Measurements from ENCODE around the gene NPHP4. TPM values are rescaled to one million over a fixed set of nuclear protein-coding genes. Genes with fewer than 3 reads are reported as not detected.
A peak's percentile ranks its signal among the peaks of the same experiment; 100 is the strongest.

The NPHP4 gene
- total and polyA plus RNA-seq, 7 donors: 1.3 to 2.8 (median 1.8) TPM

GRCh38 chr1:6035303-6035702 is 43.1 kb upstream of the NPHP4 start:
- Histone ChIP-seq H3K27me3 (ENCODE audit: insufficient read depth in 3 of 3, low read length in 2 of 3) (peaks cover 0 to 37% (median 10%) of the 10 kb centered on the region in 3 donors), H3K36me3 (ENCODE audit: insufficient read depth in 1 of 2, low read depth in 1 of 2) (no peaks in the 10 kb centered on the region), H3K9me3 (no peaks in the 10 kb centered on the region), H3K4me3 (no peak overlapping the region), H3K4me1 (no peaks in the 10 kb centered on the region), H3K27ac (no peak overlapping the region)
- DNase-seq (no peak), ATAC-seq (no peak)
- intact Hi-C loops (cut with DNase I): no loop called here
- 58 to 60% (median 59%) methylated on average over 15 of the region's 15 CpGs for WGBS, 3 donors
- TF ChIP-seq CTCF (IDR thresholded peaks at IDR 0.05): no peak

- DNase-seq (no peak), ATAC-seq (no peak)
- no peaks in the 10 kb centered on the region for H3K9me3 ChIP-seq
- intact Hi-C loops (cut with DNase I): no loop called here
- H3K27me3 ChIP-seq (ENCODE audit: insufficient read depth in 3 of 3, low read length in 2 of 3): peaks cover 0 to 32% (median 10%) of the 10 kb centered on the region in 3 donors
- H3K27ac ChIP-seq: no peak overlapping the region
- TF ChIP-seq CTCF (IDR thresholded peaks at IDR 0.05): no peak
- H3K4me1 ChIP-seq: no peaks in the 10 kb centered on the region
- 60 to 66% (median 62%) methylated on average over 10 of the region's 10 CpGs for WGBS, 3 donors
- no peak overlapping the region for H3K4me3 ChIP-seq
- no peaks in the 10 kb centered on the region for H3K36me3 ChIP-seq (ENCODE audit: insufficient read depth in 1 of 2, low read depth in 1 of 2)
Measured at GRCh38 chr1:6034750-6035096, 42.5 kb upstream of the NPHP4 start.

GRCh38 chr1:6033986-6034749 is 41.9 kb upstream of the NPHP4 start:
- no peaks in the 10 kb centered on the region for H3K4me1 ChIP-seq
- intact Hi-C loops (cut with DNase I): no loop called here
- 14 to 17% (median 16%) methylated on average over 21 of the region's 21 CpGs for WGBS, 3 donors
- H3K36me3 ChIP-seq (ENCODE audit: insufficient read depth in 1 of 2, low read depth in 1 of 2): no peaks in the 10 kb centered on the region
- H3K4me3 ChIP-seq: no peak overlapping the region
- no peaks in the 10 kb centered on the region for H3K9me3 ChIP-seq
- peak; percentile 55 to 61 for DNase-seq
- ATAC-seq: peak; percentile 40 to 75 (median 62)
- H3K27ac ChIP-seq: no peak overlapping the region
- TF ChIP-seq CTCF (IDR thresholded peaks at IDR 0.05): peak; percentile 44
- peaks cover 0 to 30% (median 7%) of the 10 kb centered on the region in 3 donors for H3K27me3 ChIP-seq (ENCODE audit: insufficient read depth in 3 of 3, low read length in 2 of 3)

- WGBS, 3 donors: 91 to 94% (median 92%) methylated on average over 8 of the region's 8 CpGs
- no peak for DNase-seq
- no peaks in the 10 kb centered on the region for H3K9me3 ChIP-seq
- H3K4me3 ChIP-seq: no peak overlapping the region
- H3K27me3 ChIP-seq (ENCODE audit: insufficient read depth in 3 of 3, low read length in 2 of 3): peaks cover 0 to 24% (median 5%) of the 10 kb centered on the region in 3 donors
- H3K27ac ChIP-seq: no peak overlapping the region
- TF ChIP-seq CTCF (IDR thresholded peaks at IDR 0.05): no peak
- intact Hi-C loops (cut with DNase I): no loop called here
- no peaks in the 10 kb centered on the region for H3K36me3 ChIP-seq (ENCODE audit: insufficient read depth in 1 of 2, low read depth in 1 of 2)
- no peak for ATAC-seq
- H3K4me1 ChIP-seq: no peaks in the 10 kb centered on the region
Measured at GRCh38 chr1:6033124-6033523, 40.9 kb upstream of the NPHP4 start.
